Measurements from ENCODE around the gene BSX.

BSX gene

GRCh38 chr11:122954455-122954854 is 27.2 kb downstream of the BSX start:
- H3K4me3 ChIP-seq (replicated peaks; ENCODE audit: low read depth, low read length), result no peak overlapping the region
- DNase-seq (ENCODE audit: low read depth), result no peak

GRCh38 chr11:122951211-122951610 is 30.4 kb downstream of the BSX start:
- no peak overlapping the region for H3K4me3 ChIP-seq (replicated peaks; ENCODE audit: low read depth, low read length)
- no peak for DNase-seq (ENCODE audit: low read depth)
- TF ChIP-seq CTCF (IDR thresholded peaks at IDR 0.05; ENCODE audit: low read length, missing control alignments), result no peak

More at GRCh38 chr11:122954455-122954854, 27.2 kb downstream of the BSX start:
- no peak for TF ChIP-seq CTCF (IDR thresholded peaks at IDR 0.05; ENCODE audit: low read length, missing control alignments)

DNA sequence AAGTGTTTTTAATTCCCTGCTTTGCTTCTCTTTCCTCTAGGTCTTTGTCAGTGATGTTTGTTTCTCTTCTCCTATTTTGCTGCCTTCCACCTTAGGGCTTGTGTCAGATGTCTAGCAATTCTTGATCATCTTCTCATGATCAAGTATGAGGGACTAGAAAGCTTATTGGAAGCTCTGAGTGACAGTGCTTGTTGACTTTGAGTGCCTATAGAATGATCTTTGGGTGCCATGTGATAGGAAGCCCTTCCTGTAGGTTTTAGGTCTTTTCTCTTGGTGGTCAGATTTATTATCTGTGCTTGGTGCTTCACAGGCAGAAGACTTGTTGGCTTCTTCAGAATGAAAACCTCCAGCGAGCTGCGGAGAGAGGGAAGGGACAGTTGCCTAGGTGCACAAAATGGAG is 43.1 kb downstream of the BSX start:
- no peak overlapping the region for H3K4me3 ChIP-seq (replicated peaks; ENCODE audit: low read depth, low read length)
- TF ChIP-seq CTCF (IDR thresholded peaks at IDR 0.05; ENCODE audit: low read length, missing control alignments), result no peak
- DNase-seq (ENCODE audit: low read depth), result no peak

- no peak overlapping the region for H3K4me3 ChIP-seq (replicated peaks; ENCODE audit: low read depth, low read length)
- no peak for DNase-seq (ENCODE audit: low read depth)
- no peak for TF ChIP-seq CTCF (IDR thresholded peaks at IDR 0.05; ENCODE audit: low read length, missing control alignments)
Observed at GRCh38 chr11:122937983-122938382, 43.7 kb downstream of the BSX start.

DNA sequence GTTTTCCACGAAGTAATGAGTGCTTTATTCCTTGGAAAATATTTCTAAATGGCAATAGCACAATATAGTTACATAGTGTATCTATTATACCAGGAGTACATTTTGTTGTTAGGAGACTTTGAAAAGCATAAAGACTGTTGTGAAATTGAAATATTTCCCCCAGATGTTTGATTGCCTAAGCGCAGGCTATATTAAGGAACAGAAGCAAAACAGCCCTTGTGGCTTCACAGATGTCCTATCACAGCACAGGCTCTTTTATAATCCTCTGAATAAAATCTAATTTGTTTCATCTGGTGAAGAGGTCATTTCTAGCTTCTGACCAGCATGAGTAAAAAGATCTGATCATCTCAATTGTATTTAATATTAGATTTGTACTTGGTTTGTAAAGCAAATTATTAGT is 48.2 kb downstream of the BSX start:
- no peak for TF ChIP-seq CTCF (IDR thresholded peaks at IDR 0.05; ENCODE audit: low read length, missing control alignments)
- H3K4me3 ChIP-seq (replicated peaks; ENCODE audit: low read depth, low read length), result no peak overlapping the region
- DNase-seq (ENCODE audit: low read depth), result no peak

DNA sequence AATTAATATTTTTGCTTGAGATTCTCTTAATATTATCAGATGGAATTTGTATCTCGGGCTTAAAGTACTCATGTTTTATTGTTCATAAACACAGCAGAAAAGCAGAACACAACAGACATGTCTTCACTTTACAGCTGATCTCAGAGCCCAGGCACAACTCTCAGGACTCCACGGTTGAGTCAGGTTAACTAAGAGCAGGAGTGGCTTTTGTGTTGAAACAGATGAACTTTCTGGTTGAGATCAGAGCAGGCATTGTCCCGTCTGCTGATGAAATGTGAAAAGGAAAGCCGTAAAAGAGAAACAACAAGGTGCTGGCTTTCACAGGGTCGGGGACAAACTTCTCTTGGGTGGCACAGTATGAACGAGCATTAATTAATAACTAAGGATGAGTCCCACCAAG is 50.1 kb downstream of the BSX start:
- no peak overlapping the region for H3K4me3 ChIP-seq (replicated peaks; ENCODE audit: low read depth, low read length)
- DNase-seq (ENCODE audit: low read depth), result no peak
- no peak for TF ChIP-seq CTCF (IDR thresholded peaks at IDR 0.05; ENCODE audit: low read length, missing control alignments)

Measured in fibroblast of pulmonary artery (primary cell).